IMR-90 (cell line): ENCODE results near the gene PARVB. TPM values are rescaled to one million over a fixed set of nuclear protein-coding genes. Genes with fewer than 3 reads are reported as not detected.

ENCODE experiments used
- ATAC-seq: fragments of 200-7000 bp; cut with Tn5 transposase; 2 replicates; pipeline ENCODE4 v1.9.1; 2020; ENCODE audit warnings: low read depth, mild to moderate bottlenecking, moderate library complexity
- BruUV-seq: library from RNA; stranded (reverse); fragments of 400-500 nt; replicated peaks from 2 replicates; lab custom pipeline; 2021; lab: Mats Ljungman, UMichigan
- CTCF ChIA-PET: fragments of 300-600 bp; formaldehyde crosslinking; extraction: SDS; loops from one replicate; lab custom pipeline; 2021; ENCODE audit warnings: antibody characterized with exemption; lab: Yijun Ruan, JAX
- POLR2A ChIA-PET: fragments of 300-600 bp; sonication (Branson Sonifier 250); formaldehyde crosslinking; loops from one replicate; lab custom pipeline; 2022; ENCODE audit warnings: antibody characterized with exemption; ENCODE audit not compliant: unreplicated experiment; lab: Charles Lee
- DNase-seq: peaks from one replicate; pipeline ENCODE4 v3.0.0; 2013
- H2AFZ ChIP-seq: replicated peaks from 2 replicates; pipeline ENCODE3; 2013; ENCODE audit warnings: low read length, mild to moderate bottlenecking; ENCODE audit not compliant: poor library complexity
- H2AK5ac ChIP-seq: 2 replicates; pipeline ENCODE4 v1.6.1; 2013; ENCODE audit warnings: low read depth, low read length, inconsistent platforms
- H2AK9ac ChIP-seq: replicated peaks from 2 replicates; pipeline ENCODE3; 2013; ENCODE audit warnings: mild to moderate bottlenecking, low read depth, low read length, moderate library complexity; ENCODE audit not compliant: poor library complexity
- H2BK120ac ChIP-seq: 2 replicates; pipeline ENCODE4 v1.6.1; 2013; ENCODE audit warnings: low read depth, low read length, inconsistent platforms
- H2BK15ac ChIP-seq: 3 replicates; pipeline ENCODE4 v1.6.1; 2013; ENCODE audit warnings: low read depth, low read length, inconsistent platforms
- H2BK20ac ChIP-seq: 2 replicates; pipeline ENCODE4 v1.6.1; 2013; ENCODE audit warnings: low read depth, mild to moderate bottlenecking, inconsistent platforms, low read length, moderate library complexity
- H2BK5ac ChIP-seq: 2 replicates; pipeline ENCODE4 v1.6.1; 2013; ENCODE audit warnings: mild to moderate bottlenecking, low read depth, low read length, inconsistent platforms; ENCODE audit not compliant: poor library complexity, severe bottlenecking
- H3K14ac ChIP-seq: replicated peaks from 2 replicates; pipeline ENCODE4 v1.6.1; 2013; ENCODE audit warnings: low read depth, low read length, inconsistent platforms
- H3K18ac ChIP-seq: 2 replicates; pipeline ENCODE4 v1.6.1; 2013; ENCODE audit warnings: low read depth, low read length, control low read depth
- H3K23ac ChIP-seq: 2 replicates; pipeline ENCODE4 v1.6.1; 2013; ENCODE audit warnings: low read depth, low read length, inconsistent platforms
- H3K27ac ChIP-seq: 2 replicates; pipeline ENCODE4 v1.5.1; 2013; ENCODE audit warnings: mild to moderate bottlenecking, control low read depth, low read length; ENCODE audit not compliant: insufficient read depth
- H3K27me3 ChIP-seq: 2 replicates; pipeline ENCODE4 v1.6.1; 2013; ENCODE audit warnings: low read length; ENCODE audit not compliant: control insufficient read depth, insufficient read depth
- H3K36me3 ChIP-seq: 2 replicates; pipeline ENCODE4 v1.6.1; 2013; ENCODE audit warnings: low read length, mixed read lengths; ENCODE audit not compliant: control insufficient read depth, insufficient read depth
- H3K4ac ChIP-seq: 2 replicates; pipeline ENCODE4 v1.6.1; 2013; ENCODE audit warnings: low read depth, low read length, inconsistent platforms
- H3K4me1 ChIP-seq: 2 replicates; pipeline ENCODE4 v1.6.1; 2013; ENCODE audit warnings: low read length, mixed read lengths; ENCODE audit not compliant: control insufficient read depth, insufficient read depth
- H3K4me2 ChIP-seq: 2 replicates; pipeline ENCODE4 v1.6.1; 2013; ENCODE audit warnings: low read depth, mild to moderate bottlenecking, control low read depth, low read length, moderate library complexity
- H3K4me3 ChIP-seq: 2 replicates; pipeline ENCODE4 v1.5.1; 2013; ENCODE audit warnings: low read depth, mild to moderate bottlenecking, control low read depth, low read length, moderate library complexity; ENCODE audit not compliant: insufficient read depth
- H3K56ac ChIP-seq: 2 replicates; pipeline ENCODE4 v1.6.1; 2013; ENCODE audit warnings: low read length, inconsistent platforms; ENCODE audit not compliant: insufficient read depth; ENCODE audit errors: extremely low read depth
- H3K79me1 ChIP-seq, 2 experiments: 2 replicates each; pipeline ENCODE4 v1.6.1; 2013; ENCODE audit warnings: low read length in 2 of 2, inconsistent platforms in 1 of 2, low read depth in 1 of 2
- H3K9ac ChIP-seq: 2 replicates; pipeline ENCODE4 v1.6.1; 2013; ENCODE audit warnings: low read depth, low read length, control low read depth
- H3K9me1 ChIP-seq: 2 replicates; pipeline ENCODE4 v1.6.1; 2013; ENCODE audit warnings: low read length, inconsistent platforms; ENCODE audit not compliant: insufficient read depth
- H3K9me3 ChIP-seq: 2 replicates; pipeline ENCODE4 v1.6.1; 2013; ENCODE audit warnings: low read length; ENCODE audit not compliant: control insufficient read depth, insufficient read depth
- H4K20me1 ChIP-seq: 2 replicates; pipeline ENCODE4 v1.6.1; 2013; ENCODE audit warnings: low read length, inconsistent platforms; ENCODE audit not compliant: insufficient read depth
- H4K5ac ChIP-seq: 2 replicates; pipeline ENCODE4 v1.6.1; 2013; ENCODE audit warnings: mild to moderate bottlenecking, low read depth, low read length, control low read depth
- H4K8ac ChIP-seq, 2 experiments: 2 replicates each; pipeline ENCODE4 v1.6.1; 2013; ENCODE audit warnings: low read depth in 2 of 2, low read length in 2 of 2, control low read depth in 1 of 2, inconsistent platforms in 1 of 2
- H4K91ac ChIP-seq: 2 replicates; pipeline ENCODE4 v1.6.1; 2013; ENCODE audit warnings: low read depth, low read length, inconsistent platforms; ENCODE audit not compliant: insufficient read depth
- NFE2L2 ChIP-seq: fragments of 150-350 bp; IDR thresholded peaks from 2 replicates; pipeline ENCODE4 v1.6.1; 2016; ENCODE audit warnings: low read depth, mild to moderate bottlenecking, low read length
- POLR2A ChIP-seq: IDR thresholded peaks from 2 replicates; pipeline ENCODE4 v1.6.1; 2012; ENCODE audit warnings: mild to moderate bottlenecking, low read depth, low read length
- RFX5 ChIP-seq: IDR thresholded peaks from 2 replicates; pipeline ENCODE4 v1.8.0; 2012; ENCODE audit warnings: low read depth, mild to moderate bottlenecking, low read length, moderate library complexity
- WGBS, 2 experiments: methylation state at CpG; one replicate each; pipeline versions ENCODE4 v1.1.5 to v1.1.7; 2013; ENCODE audit warnings: missing lambda C conversion rate in 2 of 2; ENCODE audit not compliant: insufficient read length in 1 of 2; ENCODE audit errors: extremely low coverage in 2 of 2; 5-methylcytosine and 5-hydroxymethylcytosine counted together
- dilution Hi-C: fragments of 300-500 bp; cut with HindIII; formaldehyde crosslinking; loops from one replicate; pipeline ENCODE4 v1.14.3; 2018; ENCODE audit warnings: low sequenced_read_pairs; ENCODE audit not compliant: unreplicated experiment
- in situ Hi-C: fragments of 300-500 bp; cut with MboI; formaldehyde crosslinking; loops from 3 replicates; pipeline ENCODE4 v1.14.3; 2019; ENCODE audit warnings: low sequenced_read_pairs, inconsistent platforms, mixed read lengths
- intact Hi-C: fragments of 100-400 bp; cut with micrococcal nuclease; formaldehyde crosslinking; loops from 2 replicates; pipeline ENCODE4 v1.10.0; 2022
- polyA plus RNA-seq, 3 experiments: library from polyadenylated mRNA; depleted of rRNA; stranded (reverse); fragments of >200 nt; gene quantifications; 2 replicates each; pipeline ENCODE4 v1.2.3, GENCODE V29; 2012; ENCODE audit warnings: low replicate concordance in 1 of 3
- total RNA-seq: library from RNA; depleted of rRNA; stranded (reverse); fragments of >200 nt; gene quantifications from 2 replicates; pipeline ENCODE4 v1.2.3, GENCODE V29; 2012

The PARVB gene
- total and polyA plus RNA-seq, 2 of the 4 experiments (the other 2 are of a cell fraction) = 44.3 to 53.9 TPM

- no TSS peak for BruUV-seq
- H4K8ac ChIP-seq = no peak overlapping the region
- no peak overlapping the region for H2BK5ac ChIP-seq
- H4K91ac ChIP-seq = no peak overlapping the region
- dilution Hi-C loops = no loop called here
- no CpG with 5 or more reads among the region's 6 CpGs for WGBS, 2 experiments
- no peaks in the 10 kb centered on the region; a peak in 1 of 4 replicates for H3K79me1 ChIP-seq
- peaks cover 18% of the 10 kb centered on the region for H3K9me3 ChIP-seq
- ATAC-seq (no peak), DNase-seq (no peak)
- H3K36me3 ChIP-seq = peaks cover 22% of the 10 kb centered on the region; the same call in 1 of the 2 replicates
- no peak overlapping the region for H3K4me3 ChIP-seq
- no peak overlapping the region for H2BK20ac ChIP-seq
- no peak overlapping the region for H3K27ac ChIP-seq
- H2AK5ac ChIP-seq = no peak overlapping the region
- no peak overlapping the region for H3K56ac ChIP-seq
- H2AFZ ChIP-seq = no peak overlapping the region
- intact Hi-C loops = no loop called here
- H4K20me1 ChIP-seq = no peaks in the 10 kb centered on the region; the same call in 1 of the 2 replicates
- H2BK15ac ChIP-seq = no peak overlapping the region
- no peak overlapping the region for H3K23ac ChIP-seq
- 0 out of 2 replicates have a peak, but pooled peaks cover 6% of the 10 kb centered on the region for H3K9me1 ChIP-seq
- no peaks in the 10 kb centered on the region for H3K27me3 ChIP-seq
- H3K18ac ChIP-seq = no peak overlapping the region
- TF ChIP-seq NFE2L2 = no peak
- no peak for TF ChIP-seq POLR2A
- no peak for TF ChIP-seq RFX5
- ChIA-PET CTCF (no interaction called here), POLR2A (no interaction called here)
- no peak overlapping the region for H3K4ac ChIP-seq
- in situ Hi-C loops = no loop called here
- H3K14ac ChIP-seq = no peak overlapping the region
- no peak overlapping the region for H3K9ac ChIP-seq
- H2AK9ac ChIP-seq = no peak overlapping the region
- H2BK120ac ChIP-seq = no peak overlapping the region
- no peak overlapping the region for H4K5ac ChIP-seq
- H3K4me2 ChIP-seq = no peak overlapping the region
- H3K4me1 ChIP-seq = no peaks in the 10 kb centered on the region
Observed at GRCh38 chr22:44133161-44133560, 109.1 kb downstream of the PARVB start.
